ENCODE measurements around the gene CAMK1D.

DNA sequence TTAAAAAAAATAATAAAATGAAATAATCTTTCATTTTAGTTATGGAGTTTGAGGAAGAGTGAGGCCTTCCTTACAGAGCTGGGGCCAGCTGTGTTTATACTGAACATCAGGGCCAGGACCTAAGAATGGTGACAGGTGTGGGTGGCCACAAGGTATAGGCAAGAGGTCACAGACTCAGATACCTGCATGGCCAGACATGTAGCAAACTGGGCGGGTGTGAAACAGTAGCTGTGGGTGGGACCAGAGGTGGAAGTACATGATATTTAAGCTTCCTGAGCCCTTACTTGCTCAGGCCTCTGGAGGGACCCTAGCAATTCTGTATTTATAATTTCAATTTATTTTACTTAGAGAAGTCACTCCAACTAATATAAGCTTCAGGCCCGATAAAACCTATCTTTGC, 27.7 kb upstream of the CAMK1D start:
- TF ChIP-seq, protein P1, sequence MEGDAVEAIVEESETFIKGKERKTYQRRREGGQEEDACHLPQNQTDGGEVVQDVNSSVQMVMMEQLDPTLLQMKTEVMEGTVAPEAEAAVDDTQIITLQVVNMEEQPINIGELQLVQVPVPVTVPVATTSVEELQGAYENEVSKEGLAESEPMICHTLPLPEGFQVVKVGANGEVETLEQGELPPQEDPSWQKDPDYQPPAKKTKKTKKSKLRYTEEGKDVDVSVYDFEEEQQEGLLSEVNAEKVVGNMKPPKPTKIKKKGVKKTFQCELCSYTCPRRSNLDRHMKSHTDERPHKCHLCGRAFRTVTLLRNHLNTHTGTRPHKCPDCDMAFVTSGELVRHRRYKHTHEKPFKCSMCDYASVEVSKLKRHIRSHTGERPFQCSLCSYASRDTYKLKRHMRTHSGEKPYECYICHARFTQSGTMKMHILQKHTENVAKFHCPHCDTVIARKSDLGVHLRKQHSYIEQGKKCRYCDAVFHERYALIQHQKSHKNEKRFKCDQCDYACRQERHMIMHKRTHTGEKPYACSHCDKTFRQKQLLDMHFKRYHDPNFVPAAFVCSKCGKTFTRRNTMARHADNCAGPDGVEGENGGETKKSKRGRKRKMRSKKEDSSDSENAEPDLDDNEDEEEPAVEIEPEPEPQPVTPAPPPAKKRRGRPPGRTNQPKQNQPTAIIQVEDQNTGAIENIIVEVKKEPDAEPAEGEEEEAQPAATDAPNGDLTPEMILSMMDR (conservative IDR thresholded peaks at IDR 0.05), result no peak
- no peak for TF ChIP-seq EZH2 (IDR thresholded peaks at IDR 0.05; ENCODE audit: low read depth)

All from PC-9 (cell line).